ENCODE results near the gene CEP97. TPM values are rescaled to one million over a fixed set of nuclear protein-coding genes. Genes with fewer than 3 reads are reported as not detected.

Gene CEP97
- total and polyA plus RNA-seq, 2 donors (not counting 1 experiment from before 2014, with no cell fraction given): 2.1 to 15.4 TPM

DNA sequence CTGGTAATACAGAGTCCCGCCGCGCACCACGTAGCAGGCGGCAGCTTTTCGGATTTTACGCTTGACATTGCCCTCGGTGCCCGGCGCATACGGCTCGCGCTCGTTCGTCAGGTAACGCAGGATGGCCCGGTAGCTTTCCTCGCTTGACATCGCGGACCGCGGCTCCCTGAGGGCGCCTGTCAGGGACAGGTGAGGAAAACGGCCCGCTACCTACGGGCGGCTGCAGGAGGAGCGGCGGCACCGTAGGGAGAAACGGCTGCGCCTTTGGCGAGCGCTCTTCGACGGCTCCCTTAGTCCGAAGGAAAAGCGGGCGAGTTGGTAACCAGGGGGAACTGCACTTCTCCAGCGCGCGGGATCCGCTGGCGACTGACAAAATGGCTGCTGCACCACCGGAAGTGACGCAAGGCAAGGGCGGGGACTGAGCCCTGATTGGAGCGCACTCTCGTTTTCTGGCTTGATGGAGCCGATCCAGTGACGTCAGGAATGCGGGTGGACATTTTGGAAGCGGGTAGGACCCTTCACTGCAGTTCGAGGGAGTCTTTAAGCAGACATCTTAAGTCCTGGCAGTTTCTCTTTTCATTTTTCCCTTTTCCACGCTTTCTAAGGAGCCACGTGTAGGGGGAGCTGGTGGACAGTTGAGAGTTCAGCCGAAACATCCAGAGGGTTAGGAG, 47.5 kb upstream of the CEP97 start, which contains the start of gene ZBTB11:
ZBTB11 (minus strand) TSS at position 368 of the 671 bp plus-strand sequence; CDS start at position 150, 218 bp downstream.
- Histone ChIP-seq H3K9me3 (ENCODE audit: control extremely low read depth in 1 of 3, control insufficient read depth in 2 of 3, insufficient read depth in 1 of 3, low read length in 2 of 3) (no peaks in the 10 kb centered on the region), H3K4me1 (ENCODE audit: control insufficient read depth in 2 of 2, insufficient read depth in 2 of 2, low read length in 2 of 2) (peaks cover 17 to 21% of the 10 kb centered on the region in 2 donors), H3K27ac (ENCODE audit: low read length in 2 of 2) (peak within 1 kb of the TSS; percentile 96 to 98), H3K79me2 (ENCODE audit: control insufficient read depth, insufficient read depth, low read length) (peaks cover 52% of the 10 kb centered on the region), H4K20me1 (ENCODE audit: control insufficient read depth, insufficient read depth, low read length, poor library complexity, severe bottlenecking) (peaks cover 27% of the 10 kb centered on the region), H3K4me3 (ENCODE audit: control extremely low read depth in 1 of 5, extremely low read depth in 1 of 5, insufficient read depth in 1 of 5, low read depth in 2 of 5, low read length in 4 of 5) (peak within 1 kb of the TSS; percentile 73 to 99 (median 94)), H3K27me3 (replicated peaks in 1 of 4; ENCODE audit: control extremely low read depth in 1 of 4, control insufficient read depth in 3 of 4, insufficient read depth in 4 of 4, low read length in 3 of 4) (no peaks in the 10 kb centered on the region), H3K4me2 (replicated peaks; ENCODE audit: low read depth, low read length, poor library complexity, severe bottlenecking) (peak within 1 kb of the TSS; percentile 82), H3K9ac (ENCODE audit: low read length) (peak within 1 kb of the TSS; percentile 97), H3K36me3 (replicated peaks in 1 of 2; ENCODE audit: control extremely low read depth in 1 of 2, control insufficient read depth in 1 of 2, extremely low read depth in 1 of 2, insufficient read depth in 2 of 2, low read length in 1 of 2) (peaks cover 6 to 20% of the 10 kb centered on the region in 2 experiments), H2AFZ (ENCODE audit: insufficient read depth, low read depth, low read length, poor library complexity, severe bottlenecking) (peak within 1 kb of the TSS; percentile 88)
- Mint-ChIP-seq H3K4me1 (peaks cover 40% of the 10 kb centered on the region), H3K27ac (peak within 1 kb of the TSS; percentile 97), H3K27me3 (no peaks in the 10 kb centered on the region), H3K9me3 (ENCODE audit: insufficient read depth) (no peaks in the 10 kb centered on the region), H3K4me3 (peak within 1 kb of the TSS; percentile 94)
- ChIA-PET CTCF (interaction anchor here (1.1 to 4.0 kb wide), 5 partner anchors 8 to 115 kb away, joined by 3 to 27 read pairs (median 4); partner anchors contain the start of genes PCNP, RPL24 and TRMT10C), POLR2A (interaction anchor here (0.5 to 2.9 kb wide), 6 partner anchors 9 to 172 kb away, joined by 3 to 40 read pairs (median 8); partner anchors contain the start of genes CEP97, NFKBIZ, NXPE3 and PCNP)
- peak; percentile 99 for DNase-seq
- TF ChIP-seq, protein P1, sequence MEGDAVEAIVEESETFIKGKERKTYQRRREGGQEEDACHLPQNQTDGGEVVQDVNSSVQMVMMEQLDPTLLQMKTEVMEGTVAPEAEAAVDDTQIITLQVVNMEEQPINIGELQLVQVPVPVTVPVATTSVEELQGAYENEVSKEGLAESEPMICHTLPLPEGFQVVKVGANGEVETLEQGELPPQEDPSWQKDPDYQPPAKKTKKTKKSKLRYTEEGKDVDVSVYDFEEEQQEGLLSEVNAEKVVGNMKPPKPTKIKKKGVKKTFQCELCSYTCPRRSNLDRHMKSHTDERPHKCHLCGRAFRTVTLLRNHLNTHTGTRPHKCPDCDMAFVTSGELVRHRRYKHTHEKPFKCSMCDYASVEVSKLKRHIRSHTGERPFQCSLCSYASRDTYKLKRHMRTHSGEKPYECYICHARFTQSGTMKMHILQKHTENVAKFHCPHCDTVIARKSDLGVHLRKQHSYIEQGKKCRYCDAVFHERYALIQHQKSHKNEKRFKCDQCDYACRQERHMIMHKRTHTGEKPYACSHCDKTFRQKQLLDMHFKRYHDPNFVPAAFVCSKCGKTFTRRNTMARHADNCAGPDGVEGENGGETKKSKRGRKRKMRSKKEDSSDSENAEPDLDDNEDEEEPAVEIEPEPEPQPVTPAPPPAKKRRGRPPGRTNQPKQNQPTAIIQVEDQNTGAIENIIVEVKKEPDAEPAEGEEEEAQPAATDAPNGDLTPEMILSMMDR (IDR thresholded peaks at IDR 0.05): no peak
- no peak for TF ChIP-seq EZH2 (IDR thresholded peaks at IDR 0.05; ENCODE audit: borderline replicate concordance, insufficient read depth, low read depth, low read length, poor library complexity, severe bottlenecking)
- ATAC-seq (ENCODE audit: low read depth): peak; percentile 65
- under 1% methylated on average over 53 of the region's 57 CpGs for WGBS (ENCODE audit: insufficient coverage)
- intact Hi-C loops (cut with micrococcal nuclease): loop anchor here (1.0 to 5.0 kb wide), 8 partner anchors 9 to 1416 kb away; partner anchors contain the start of genes CEP97, LNP1, NXPE3 and PCNP

All from B cell (primary cell).